Osteocyte (in vitro differentiated cells): ENCODE measurements around the gene ASTN2. TPM values are rescaled to one million over a fixed set of nuclear protein-coding genes. Genes with fewer than 3 reads are reported as not detected.

Source experiments
- DNase-seq: peaks from one replicate; pipeline ENCODE4 v3.0.0; 2021; ENCODE audit warnings: mixed read lengths; ENCODE audit not compliant: unreplicated experiment; ENCODE audit errors: extremely low spot score
- H3K27ac Mint-ChIP-seq: one replicate; pipeline ENCODE4 v1.8.0; 2021; ENCODE audit warnings: mild to moderate bottlenecking, mixed read lengths; ENCODE audit not compliant: unreplicated experiment
- H3K27me3 Mint-ChIP-seq: one replicate; pipeline ENCODE4 v1.8.0; 2021; ENCODE audit warnings: mixed read lengths; ENCODE audit not compliant: unreplicated experiment
- H3K36me3 Mint-ChIP-seq: one replicate; pipeline ENCODE4 v1.8.0; 2021; ENCODE audit warnings: mixed read lengths; ENCODE audit not compliant: unreplicated experiment
- H3K4me1 Mint-ChIP-seq: one replicate; pipeline ENCODE4 v1.8.0; 2021; ENCODE audit warnings: mixed read lengths; ENCODE audit not compliant: unreplicated experiment
- H3K4me3 Mint-ChIP-seq: one replicate; pipeline ENCODE4 v1.8.0; 2021; ENCODE audit warnings: mild to moderate bottlenecking, moderate library complexity, mixed read lengths; ENCODE audit not compliant: unreplicated experiment
- H3K9me3 Mint-ChIP-seq: one replicate; pipeline ENCODE4 v1.8.0; 2021; ENCODE audit warnings: mixed read lengths; ENCODE audit not compliant: unreplicated experiment
- CTCF ChIP-seq: fragments of 200-600 bp; sonication (generic); IDR thresholded peaks from 2 replicates; pipeline ENCODE4 v1.5.0; 2021; ENCODE audit warnings: antibody characterized with exemption, mild to moderate bottlenecking, moderate library complexity
- total RNA-seq: library from RNA; stranded (reverse); gene quantifications from 2 replicates; pipeline ENCODE4 v1.2.1, GENCODE V29; 2021

ASTN2 gene
- total RNA-seq, 1 donor from 2014 or later: 2.3 TPM

- no peak overlapping the region for H3K4me3 Mint-ChIP-seq
- H3K36me3 Mint-ChIP-seq: no peaks in the 10 kb centered on the region
- TF ChIP-seq CTCF: no peak
- H3K9me3 Mint-ChIP-seq: no peaks in the 10 kb centered on the region
- peaks cover 7% of the 10 kb centered on the region for H3K4me1 Mint-ChIP-seq
- H3K27me3 Mint-ChIP-seq: peaks cover 47% of the 10 kb centered on the region
- no peak for DNase-seq
- no peak overlapping the region for H3K27ac Mint-ChIP-seq
Measured at GRCh38 chr9:117412841-117413240, 2.0 kb downstream of the ASTN2 start.

GRCh38 chr9:117412006-117412715 lies 2.7 kb downstream of the ASTN2 start:
- Mint-ChIP-seq H3K4me3 (no peak overlapping the region), H3K9me3 (no peaks in the 10 kb centered on the region), H3K36me3 (no peaks in the 10 kb centered on the region), H3K27ac (no peak overlapping the region), H3K4me1 (peaks cover 7% of the 10 kb centered on the region), H3K27me3 (peaks cover 47% of the 10 kb centered on the region)
- DNase-seq: no peak
- TF ChIP-seq CTCF: no peak

GRCh38 chr9:117411547-117411946 lies 3.3 kb downstream of the ASTN2 start:
- peaks cover 47% of the 10 kb centered on the region for H3K27me3 Mint-ChIP-seq
- DNase-seq: no peak
- H3K4me3 Mint-ChIP-seq: no peak overlapping the region
- no peaks in the 10 kb centered on the region for H3K9me3 Mint-ChIP-seq
- H3K36me3 Mint-ChIP-seq: no peaks in the 10 kb centered on the region
- no peak overlapping the region for H3K27ac Mint-ChIP-seq
- peak; percentile 50 for TF ChIP-seq CTCF
- H3K4me1 Mint-ChIP-seq: peaks cover 7% of the 10 kb centered on the region

GRCh38 chr9:117409321-117409720 lies 5.5 kb downstream of the ASTN2 start:
- Mint-ChIP-seq H3K36me3 (no peaks in the 10 kb centered on the region), H3K4me3 (no peak overlapping the region), H3K27me3 (peaks cover 49% of the 10 kb centered on the region), H3K9me3 (no peaks in the 10 kb centered on the region), H3K27ac (no peak overlapping the region), H3K4me1 (peaks cover 7% of the 10 kb centered on the region)
- no peak for DNase-seq
- no peak for TF ChIP-seq CTCF

- no peak overlapping the region for H3K27ac Mint-ChIP-seq
Measured at GRCh38 chr9:117407436-117408022, 7.3 kb downstream of the ASTN2 start.

More at GRCh38 chr9:117407436-117408022, 7.3 kb downstream of the ASTN2 start:
- Mint-ChIP-seq H3K4me3 (no peak overlapping the region), H3K27me3 (peaks cover 34% of the 10 kb centered on the region), H3K9me3 (no peaks in the 10 kb centered on the region), H3K36me3 (no peaks in the 10 kb centered on the region), H3K4me1 (no peaks in the 10 kb centered on the region)
- no peak for TF ChIP-seq CTCF
- DNase-seq: no peak
